HG03066 (cell line): ENCODE results near the gene CACNA1G.
A peak's percentile ranks its signal among the peaks of the same experiment; 100 is the strongest.

Experiments
- ATAC-seq: cut with Tn5 transposase; IDR thresholded peaks from one replicate; pipeline ENCODE4 v1.9.1; 2021; ENCODE audit warnings: low read depth; ENCODE audit not compliant: unreplicated experiment

Gene CACNA1G

DNA sequence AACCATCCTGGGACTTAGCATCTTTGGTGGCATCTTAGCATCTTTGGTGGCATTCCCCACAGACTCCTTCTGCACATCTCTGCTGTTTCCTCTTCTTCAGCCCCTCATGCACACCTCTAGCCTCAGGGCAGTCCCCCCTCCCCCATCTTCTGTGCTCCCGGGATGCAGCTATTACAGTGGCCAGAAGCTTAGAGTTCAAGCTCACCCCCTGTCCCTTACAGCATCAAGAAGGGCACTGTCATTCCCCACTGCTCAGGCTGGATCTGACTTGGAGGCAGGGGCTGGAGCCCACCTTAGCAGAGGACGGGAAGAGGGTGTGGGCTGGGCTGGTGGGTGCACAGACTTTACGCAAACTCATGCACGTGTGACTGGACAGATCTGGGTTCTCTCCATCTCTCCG, 27.3 kb upstream of the CACNA1G start:
- no peak for ATAC-seq

DNA sequence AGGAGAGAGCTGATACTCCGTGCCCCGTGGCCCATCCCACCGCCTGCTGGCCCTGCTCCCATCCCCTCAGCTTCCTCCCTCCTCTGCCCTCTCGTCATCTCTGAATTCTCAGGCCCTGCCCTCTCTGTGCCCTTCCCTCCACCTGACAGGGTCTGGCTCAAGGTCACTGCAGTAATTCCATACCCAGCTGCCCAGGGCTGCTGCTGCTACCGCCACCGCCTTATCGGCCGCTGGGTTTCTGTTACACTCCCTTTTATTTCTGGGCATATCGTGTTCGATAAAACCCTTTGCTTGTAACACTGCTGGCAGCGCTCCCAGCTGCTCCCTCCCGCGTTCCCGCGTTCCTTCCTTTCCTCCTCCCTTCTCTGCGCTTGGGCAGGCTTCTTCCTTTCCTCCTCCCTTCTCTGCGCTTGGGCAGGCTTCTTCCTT, 26.8 kb upstream of the CACNA1G start:
- no peak for ATAC-seq

DNA sequence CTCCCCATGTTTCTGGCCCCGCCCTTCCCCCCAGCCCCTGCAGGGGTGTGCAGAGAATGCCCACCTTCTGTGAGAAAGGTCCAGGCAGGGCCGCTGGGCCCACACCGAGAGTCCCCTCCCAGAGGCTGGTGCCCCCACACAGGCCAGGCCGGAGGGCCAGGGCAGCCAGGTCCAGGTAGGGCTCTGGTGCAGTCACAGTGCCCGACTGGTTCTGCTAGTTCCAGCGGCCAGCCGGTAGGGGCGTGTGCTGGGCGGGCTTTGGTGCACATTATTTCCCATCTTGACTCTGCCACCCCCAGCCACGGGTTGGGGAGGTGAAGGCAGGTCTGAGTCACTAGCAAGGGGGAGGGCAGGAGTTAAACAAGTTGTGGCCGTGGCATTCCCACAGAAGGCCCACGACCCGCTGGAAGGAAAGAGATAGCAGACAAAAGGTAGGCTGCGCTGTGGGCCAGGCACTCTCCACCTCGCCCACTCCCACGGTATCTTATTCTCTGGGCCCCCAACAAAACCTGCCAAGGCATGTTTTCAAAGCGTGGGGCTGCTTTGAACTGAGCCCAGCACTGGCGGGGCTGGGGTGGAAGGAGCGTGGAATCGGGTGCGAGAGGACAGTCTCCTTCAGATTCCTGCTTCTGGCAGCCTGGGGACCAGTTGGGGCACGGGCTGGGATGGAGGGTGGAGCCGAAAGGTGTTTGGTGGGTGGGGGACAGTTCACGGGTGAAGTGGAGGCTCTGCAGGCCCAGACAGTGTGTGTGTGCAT, 26.1 kb upstream of the CACNA1G start:
- ATAC-seq = no peak

DNA sequence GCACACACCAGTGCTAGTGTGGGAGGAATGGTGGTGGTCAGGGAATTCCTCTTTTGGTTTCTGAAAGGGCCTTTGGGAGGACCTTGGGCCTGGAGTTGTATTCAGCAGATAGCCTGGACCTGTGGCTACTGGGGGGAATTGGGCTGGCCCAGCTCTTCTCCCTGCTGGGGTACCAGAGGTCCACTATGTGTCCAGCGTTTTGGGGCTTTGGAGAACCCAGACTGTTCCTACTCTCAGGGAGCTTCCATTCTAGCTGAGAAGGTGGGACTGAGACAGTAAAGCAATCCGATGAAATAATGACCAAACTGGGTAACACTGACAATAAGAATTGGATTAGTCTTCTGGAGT, 25.6 kb upstream of the CACNA1G start:
- no peak for ATAC-seq

DNA sequence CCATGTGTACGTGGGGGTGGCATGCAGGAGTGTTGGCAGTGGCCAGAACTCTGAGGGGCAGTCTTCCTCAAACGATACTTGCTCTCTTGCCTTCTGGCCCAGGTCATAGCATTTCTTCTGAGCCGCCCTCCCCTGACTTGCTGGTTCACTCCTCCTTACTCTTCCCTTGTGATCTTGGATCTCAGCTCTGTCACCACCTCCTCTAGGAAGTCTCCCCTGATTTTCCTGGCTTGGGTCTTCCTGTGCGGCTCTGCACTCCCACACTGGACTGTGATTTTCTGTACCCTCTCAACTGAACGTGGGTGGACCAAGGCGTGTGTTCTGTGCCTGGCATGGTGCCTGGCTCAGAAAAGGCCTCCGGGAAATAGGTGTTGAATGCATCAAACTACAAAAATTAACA, 25.1 kb upstream of the CACNA1G start:
- no peak for ATAC-seq

DNA sequence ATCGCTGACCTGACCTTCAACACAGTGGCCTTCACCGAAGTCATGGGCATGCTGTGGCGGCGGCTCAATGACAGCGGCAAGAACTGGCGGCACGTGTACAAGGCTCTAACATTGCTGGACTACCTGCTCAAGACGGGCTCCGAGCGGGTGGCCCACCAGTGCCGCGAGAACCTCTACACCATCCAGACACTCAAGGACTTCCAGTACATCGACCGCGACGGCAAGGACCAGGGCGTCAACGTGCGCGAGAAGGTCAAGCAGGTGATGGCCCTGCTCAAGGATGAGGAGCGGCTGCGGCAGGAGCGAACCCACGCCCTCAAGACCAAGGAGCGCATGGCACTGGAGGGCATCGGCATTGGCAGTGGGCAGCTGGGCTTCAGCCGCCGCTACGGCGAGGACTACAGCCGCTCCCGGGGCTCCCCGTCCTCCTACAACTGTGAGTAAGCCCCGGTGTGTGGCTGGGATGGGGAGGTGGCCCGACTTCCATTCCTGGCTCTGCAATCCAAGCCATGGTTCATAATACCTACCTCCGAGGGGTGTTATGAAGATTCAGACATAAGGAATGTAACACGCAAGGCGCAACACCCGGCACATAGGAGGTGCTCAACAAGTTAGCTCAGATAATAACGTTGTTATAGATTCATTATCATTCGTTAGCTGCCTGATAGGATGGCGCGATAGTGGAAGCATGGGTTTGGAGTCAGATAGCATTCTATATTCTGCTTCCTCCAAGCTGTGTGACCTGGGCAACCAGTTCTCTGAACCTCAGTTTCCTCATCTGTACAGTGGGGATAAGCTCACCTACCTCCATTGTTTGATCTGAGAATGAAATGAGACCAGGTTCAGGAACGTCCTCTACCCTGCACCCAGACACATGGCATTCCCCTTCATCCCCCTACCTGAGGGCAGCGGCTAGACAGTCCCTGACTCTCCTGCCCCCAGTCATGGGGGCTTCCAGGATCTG, 23.6 kb upstream of the CACNA1G start:
- no peak for ATAC-seq

DNA sequence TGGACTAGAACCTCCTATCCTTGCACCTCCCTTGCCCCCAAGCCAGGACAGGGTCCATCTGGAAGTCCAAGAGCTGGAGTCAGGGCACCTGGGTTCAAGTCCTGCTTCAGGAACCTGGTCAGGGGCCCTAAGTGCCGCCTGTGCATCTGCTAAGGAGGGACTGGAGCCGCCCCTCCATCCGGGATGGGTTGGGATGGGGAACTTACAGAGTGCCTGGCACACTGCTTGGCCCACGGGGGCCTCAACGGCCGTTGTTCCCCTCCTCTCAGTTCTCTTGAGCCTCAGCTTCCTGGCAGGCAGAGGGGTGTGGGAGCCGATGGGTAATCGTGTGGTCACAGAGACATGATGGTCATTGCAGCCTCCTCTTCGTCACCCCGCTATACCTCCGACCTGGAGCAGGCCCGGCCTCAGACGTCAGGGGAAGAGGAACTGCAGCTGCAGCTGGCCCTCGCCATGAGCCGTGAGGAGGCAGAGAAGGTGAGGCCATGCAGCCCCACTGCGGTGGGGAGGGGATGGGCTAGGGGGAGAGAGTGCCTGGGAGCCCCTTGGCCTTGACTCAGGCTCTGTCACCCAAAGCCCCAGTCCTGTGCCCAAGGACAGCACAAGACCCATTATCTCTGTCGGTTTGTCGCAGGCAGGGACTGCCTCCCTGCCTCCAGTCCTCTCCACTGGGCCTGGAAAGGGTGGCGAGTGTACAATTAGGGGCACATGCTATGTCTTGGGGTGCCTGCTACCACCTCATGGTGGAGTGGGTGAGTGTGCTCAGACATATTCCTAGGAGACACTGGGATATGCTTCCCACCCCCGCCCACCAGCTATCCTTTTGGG, 22.6 kb upstream of the CACNA1G start:
- no peak for ATAC-seq

DNA sequence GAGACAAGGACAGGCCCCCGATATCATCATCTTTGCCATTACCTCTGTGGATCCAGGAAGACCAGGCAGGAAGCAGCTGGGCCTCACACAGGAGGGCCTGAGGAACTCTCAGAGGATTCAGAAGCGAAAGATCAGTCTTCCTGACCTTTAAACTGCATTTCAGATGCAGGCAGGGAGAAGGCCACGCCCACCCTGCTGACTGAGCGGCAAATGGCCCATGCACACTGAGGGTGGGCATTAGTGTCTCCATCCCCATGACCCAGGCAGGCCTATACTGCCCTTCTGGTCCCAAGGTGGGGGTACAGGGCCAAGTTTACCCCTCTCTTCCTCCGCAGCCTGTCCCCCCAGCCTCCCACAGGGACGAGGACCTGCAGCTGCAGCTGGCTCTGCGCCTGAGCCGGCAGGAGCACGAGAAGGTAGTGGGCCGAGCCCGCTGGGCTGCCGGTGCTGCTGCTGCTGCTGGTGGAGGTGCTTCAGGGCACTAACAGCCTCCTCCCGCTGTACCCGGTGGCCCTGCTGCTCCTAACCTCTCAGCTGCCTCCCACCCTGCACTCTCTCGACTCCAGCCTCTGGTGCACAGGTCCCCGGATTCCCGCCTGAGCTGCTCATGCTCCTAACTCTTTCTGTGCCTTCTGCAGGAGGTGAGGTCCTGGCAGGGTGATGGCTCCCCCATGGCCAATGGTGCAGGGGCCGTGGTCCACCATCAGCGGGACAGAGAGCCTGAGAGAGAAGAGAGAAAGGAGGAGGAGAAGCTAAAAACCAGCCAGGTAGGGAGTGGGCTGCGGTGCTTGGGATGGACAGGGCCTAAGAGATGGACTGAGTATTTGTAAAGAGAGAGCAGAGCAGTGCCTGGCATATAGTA, 21.7 kb upstream of the CACNA1G start:
- ATAC-seq = no peak

DNA sequence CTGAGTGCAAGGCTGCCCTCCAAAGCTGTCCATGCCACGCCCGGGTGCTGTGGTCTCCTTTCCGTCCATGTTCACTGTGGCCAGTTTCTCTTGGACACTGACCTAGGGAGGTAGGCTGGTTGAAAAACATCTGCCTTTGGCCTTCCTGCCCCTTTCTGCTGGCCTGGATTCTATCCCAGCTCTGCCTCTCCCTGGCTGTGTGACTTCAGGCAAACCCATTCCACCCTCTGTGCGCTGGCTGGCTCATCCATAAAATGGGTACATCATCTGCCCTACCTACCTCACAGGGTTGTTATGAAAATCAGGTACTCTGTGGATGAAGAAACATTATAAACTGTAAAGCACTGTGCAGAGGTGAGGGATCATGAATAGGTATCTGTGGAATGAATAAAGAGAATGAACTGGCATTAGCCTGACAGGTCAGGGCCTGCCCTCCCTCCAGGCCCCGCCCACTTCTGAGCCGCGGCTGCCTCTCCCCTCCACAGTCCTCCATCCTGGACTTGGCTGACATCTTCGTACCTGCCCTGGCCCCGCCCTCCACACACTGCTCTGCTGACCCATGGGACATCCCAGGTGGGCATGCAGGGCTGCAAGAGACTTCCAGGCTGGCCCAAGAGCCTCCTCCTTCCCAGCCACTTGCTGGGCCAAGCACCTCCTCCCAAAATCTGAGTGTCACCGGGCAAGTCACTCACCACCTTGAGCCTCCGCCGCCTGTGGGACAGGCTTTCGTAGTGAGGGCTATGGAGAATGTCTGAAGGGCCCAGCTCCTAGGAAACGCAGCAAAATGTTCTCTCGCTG, 20.6 kb upstream of the CACNA1G start:
- no peak for ATAC-seq

DNA sequence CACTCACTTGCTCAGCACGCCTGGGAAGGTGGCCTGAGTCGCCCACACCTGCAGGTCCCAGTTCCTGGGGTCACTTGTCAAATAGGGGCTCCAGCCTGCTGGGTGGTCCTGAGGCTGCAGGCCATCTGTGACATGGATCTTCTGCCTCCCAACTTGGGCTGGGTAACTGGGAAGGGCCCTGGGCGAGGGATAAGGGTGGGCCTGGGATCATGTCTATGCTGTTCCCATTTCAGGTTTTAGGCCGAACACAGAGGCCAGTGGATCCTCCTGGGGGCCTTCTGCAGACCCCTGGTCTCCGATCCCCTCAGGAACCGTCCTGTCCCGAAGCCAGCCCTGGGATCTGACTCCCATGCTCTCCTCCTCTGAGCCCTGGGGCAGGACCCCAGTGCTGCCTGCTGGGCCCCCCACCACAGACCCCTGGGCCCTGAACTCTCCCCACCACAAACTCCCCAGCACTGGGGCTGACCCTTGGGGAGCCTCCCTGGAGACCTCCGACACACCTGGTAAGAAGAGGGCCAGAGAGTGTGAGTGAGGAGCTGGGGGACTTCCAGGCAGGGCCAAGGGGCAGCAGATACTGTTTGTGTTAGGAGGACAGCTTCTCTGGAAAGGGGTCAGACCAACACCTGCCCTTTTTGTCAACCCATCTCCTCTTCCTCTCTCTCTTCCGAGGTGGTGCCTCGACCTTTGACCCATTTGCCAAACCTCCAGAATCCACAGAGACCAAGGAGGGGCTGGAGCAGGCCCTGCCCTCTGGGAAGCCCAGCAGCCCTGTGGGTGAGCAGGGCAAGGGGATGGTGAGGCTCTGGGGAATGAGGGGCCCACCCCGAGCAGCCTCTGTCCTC, 19.7 kb upstream of the CACNA1G start:
- no peak for ATAC-seq

DNA sequence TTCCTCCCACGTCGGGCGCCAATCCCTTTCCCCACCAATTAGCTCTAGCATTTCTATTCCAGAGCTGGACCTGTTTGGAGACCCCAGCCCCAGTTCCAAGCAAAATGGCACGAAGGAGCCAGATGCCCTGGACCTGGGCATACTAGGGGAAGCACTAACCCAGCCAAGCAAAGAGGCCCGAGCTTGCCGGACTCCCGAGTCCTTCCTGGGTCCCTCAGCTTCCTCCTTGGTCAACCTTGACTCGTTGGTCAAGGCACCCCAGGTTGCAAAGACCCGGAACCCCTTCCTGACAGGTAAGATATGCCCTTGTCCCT, 19.2 kb upstream of the CACNA1G start:
- no peak for ATAC-seq

DNA sequence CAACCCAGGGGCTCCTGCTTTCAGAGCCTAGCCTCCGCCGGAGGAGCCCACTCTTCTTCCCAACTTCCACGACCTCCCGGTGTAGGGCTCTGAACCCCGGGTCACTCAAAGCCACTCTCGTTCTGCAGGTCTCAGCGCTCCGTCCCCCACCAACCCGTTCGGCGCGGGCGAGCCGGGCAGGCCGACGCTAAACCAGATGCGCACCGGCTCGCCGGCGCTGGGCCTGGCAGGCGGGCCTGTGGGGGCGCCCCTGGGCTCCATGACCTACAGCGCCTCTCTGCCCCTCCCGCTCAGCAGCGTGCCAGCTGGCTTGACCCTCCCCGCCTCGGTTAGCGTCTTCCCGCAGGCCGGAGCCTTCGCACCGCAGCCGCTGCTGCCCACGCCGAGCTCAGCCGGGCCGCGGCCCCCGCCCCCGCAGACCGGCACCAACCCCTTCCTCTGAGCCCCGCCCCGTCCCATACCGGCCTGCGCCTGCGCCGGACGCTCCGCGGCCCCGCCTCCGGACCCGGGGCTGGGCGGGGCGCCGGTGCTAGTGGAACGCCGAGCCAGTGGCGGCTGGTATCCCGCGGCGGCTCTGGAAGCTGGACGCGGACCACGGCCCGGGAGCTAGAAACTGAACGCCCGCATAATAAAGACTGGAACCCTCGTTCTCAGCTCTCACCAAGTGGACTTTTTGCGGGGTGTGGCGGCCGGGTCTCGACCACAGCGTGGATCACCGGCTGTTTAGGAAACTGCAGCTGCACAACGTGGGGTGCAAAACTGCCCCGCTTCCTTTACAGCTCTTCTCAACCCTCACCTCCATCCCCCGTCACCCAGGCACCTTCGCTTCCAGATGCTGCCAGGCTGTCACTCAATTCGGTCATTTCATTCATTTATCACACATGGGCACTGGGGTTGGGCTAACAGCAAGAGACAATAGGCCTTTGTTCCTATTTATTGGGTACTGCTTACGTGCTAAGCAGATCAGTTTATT, 18.5 kb upstream of the CACNA1G start:
- peak; percentile 75 for ATAC-seq

DNA sequence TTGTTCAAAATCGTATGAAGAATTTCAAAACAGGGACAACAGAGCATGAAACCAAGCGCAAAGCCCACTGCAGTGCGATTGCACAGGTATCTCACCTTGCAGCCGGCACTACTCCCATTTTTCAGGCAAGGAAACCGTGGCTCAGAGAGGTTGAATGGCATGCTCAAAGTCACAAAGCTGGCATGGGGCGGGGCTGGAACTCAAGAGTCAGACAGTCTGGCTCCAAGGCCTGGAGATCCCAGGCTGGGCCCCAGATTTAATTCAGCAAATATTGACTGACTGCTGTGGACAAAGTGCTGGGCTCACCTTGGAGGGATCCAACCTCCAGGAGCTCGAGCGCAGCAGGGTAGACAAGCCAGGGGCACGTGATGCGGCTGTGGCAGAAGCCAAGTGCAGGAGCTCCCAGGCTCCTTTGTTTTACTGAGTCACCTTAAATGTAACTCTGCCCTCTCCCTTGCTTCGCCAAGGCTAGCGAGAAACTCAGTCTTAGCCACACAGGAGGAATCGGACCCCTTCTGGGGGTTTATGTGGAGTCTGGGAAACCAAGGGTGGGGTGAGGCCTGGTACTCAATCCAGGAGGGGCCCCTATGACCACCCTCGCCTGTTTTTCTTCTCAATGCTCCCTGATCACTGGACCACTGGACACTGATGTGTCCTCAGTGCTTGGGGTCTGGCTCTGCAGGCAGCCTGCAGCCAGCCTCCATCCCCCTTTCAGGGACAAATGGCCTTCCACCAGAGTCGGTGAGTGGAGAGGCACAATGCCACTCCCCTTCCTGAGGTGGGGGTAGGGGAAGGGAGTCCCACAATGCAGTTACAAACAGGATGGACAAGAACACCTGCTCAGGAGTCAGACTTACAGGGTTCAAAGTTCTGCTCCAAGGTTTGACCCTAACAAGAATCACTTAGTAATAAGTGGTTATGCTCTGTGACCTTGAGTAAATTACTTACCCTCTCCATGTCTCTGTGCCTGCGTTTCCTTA, 17.4 kb upstream of the CACNA1G start:
- ATAC-seq = no peak

DNA sequence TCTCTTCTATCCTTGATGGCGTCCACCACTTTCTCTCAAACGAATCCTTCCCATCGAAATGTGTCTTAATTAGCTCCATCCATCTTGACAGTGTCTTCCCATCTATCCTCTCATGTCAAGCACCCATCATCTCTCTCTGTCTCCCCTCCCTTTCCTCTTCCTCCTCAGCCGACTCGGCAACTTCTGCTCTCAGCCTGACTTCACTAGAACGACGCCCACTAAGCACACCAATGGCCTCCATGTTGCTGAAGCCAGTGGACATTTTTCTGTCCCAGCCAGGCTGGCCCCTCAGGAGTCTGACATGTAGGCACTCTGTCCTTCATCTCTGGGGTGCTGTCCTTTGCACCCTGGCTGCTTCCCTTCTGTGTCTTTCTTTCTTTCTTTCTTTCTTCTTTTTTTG, 16.0 kb upstream of the CACNA1G start:
- ATAC-seq = no peak

DNA sequence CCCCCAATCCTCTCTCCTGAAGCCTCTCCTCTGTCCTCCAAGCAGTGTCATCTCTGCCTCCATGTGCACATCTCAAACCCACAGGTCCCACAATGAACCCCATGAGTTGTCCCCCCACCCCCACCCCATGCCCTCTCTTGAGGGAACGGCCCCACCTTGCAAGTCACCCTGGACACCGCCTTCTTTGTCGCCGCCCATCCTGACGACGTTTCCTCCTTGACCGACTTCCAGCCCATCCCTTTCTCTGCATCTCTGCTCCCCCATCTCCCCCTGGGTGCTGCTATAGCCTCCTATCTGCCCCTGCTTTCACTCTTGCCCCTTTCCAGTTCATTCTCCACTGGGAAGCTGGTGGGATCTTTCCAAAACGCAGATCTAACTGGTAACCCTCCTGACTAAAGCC, 15.2 kb upstream of the CACNA1G start:
- no peak for ATAC-seq

DNA sequence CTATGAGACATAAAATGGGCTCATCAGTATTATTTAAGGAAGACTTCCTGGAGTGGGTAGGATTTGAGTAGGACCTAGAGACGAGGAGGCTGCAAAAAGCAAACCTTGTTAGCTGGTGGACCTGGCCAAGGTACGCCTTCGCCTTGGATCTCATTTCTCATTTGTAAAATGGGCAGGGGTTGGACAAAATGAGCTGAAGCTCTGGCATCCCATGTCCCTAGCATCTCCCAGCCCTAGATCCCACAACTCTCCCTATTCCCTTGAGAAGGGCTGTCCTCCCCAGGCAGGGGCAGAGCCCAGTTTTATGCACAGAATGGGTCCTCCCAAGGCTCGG, 13.8 kb upstream of the CACNA1G start:
- no peak for ATAC-seq
